SU-DHL-6 (cell line): ENCODE results near the gene MTX3.

ENCODE experiments used
- H2AFZ ChIP-seq: fragments of 200-600 bp; sonication (generic); 2 replicates; pipeline ENCODE4 v1.6.1; 2014; ENCODE audit warnings: low read depth, mild to moderate bottlenecking, moderate library complexity, mixed read lengths, antibody characterized with exemption, low read length; ENCODE audit not compliant: severe bottlenecking
- H3F3A ChIP-seq: fragments of 200-600 bp; shearing (Covaris generic); 2 replicates; pipeline ENCODE4 v1.6.0; 2016; ENCODE audit warnings: antibody characterized with exemption, mild to moderate bottlenecking; ENCODE audit not compliant: insufficient read depth
- H3K27ac ChIP-seq: fragments of 200-600 bp; sonication (generic); 2 replicates; pipeline ENCODE4 v1.5.1; 2016; ENCODE audit warnings: low read depth, mild to moderate bottlenecking, low read length, moderate library complexity, mixed read lengths
- H3K27me3 ChIP-seq: fragments of 200-600 bp; sonication (generic), shearing (Covaris generic); 2 replicates; pipeline ENCODE4 v1.6.0; 2014; ENCODE audit warnings: mild to moderate bottlenecking, low read length
- H3K36me3 ChIP-seq: fragments of 200-600 bp; sonication (generic); 2 replicates; pipeline ENCODE4 v1.6.1; 2014; ENCODE audit warnings: mild to moderate bottlenecking, low read length, mixed read lengths
- H3K4me2 ChIP-seq: fragments of 300-600, 200-600 bp; shearing (Covaris generic), sonication (generic); 2 replicates; pipeline ENCODE4 v1.6.0; 2014; ENCODE audit warnings: low read length, low read depth, mild to moderate bottlenecking; ENCODE audit not compliant: poor library complexity, severe bottlenecking
- H3K4me3 ChIP-seq: fragments of 200-600 bp; sonication (generic); 2 replicates; pipeline ENCODE4 v1.5.1; 2014; ENCODE audit warnings: antibody characterized with exemption, low read length, mild to moderate bottlenecking, mixed read lengths; ENCODE audit not compliant: insufficient read depth, poor library complexity, severe bottlenecking
- H3K79me2 ChIP-seq: fragments of 200-600 bp; sonication (generic); 2 replicates; pipeline ENCODE4 v1.6.1; 2014; ENCODE audit warnings: mild to moderate bottlenecking, low read length, moderate library complexity; ENCODE audit not compliant: insufficient read depth
- H3K9ac ChIP-seq: fragments of 200-600 bp; sonication (generic); 2 replicates; pipeline ENCODE4 v1.7.0; 2014; ENCODE audit warnings: mild to moderate bottlenecking, low read length
- H3K9me2 ChIP-seq: fragments of 200-600 bp; sonication (generic); replicated peaks from 2 replicates; pipeline ENCODE4 v1.6.1; 2014; ENCODE audit warnings: low read length; ENCODE audit not compliant: insufficient read depth
- H3K9me3 ChIP-seq: fragments of 200-600 bp; sonication (generic); 2 replicates; pipeline ENCODE4 v1.6.1; 2014; ENCODE audit warnings: low read length, mixed read lengths; ENCODE audit not compliant: insufficient read depth
- H4K20me1 ChIP-seq: fragments of 200-600 bp; sonication (generic); 2 replicates; pipeline ENCODE4 v1.6.1; 2014; ENCODE audit warnings: low read depth, mild to moderate bottlenecking, antibody characterized with exemption, low read length, moderate library complexity, mixed read lengths
- CTCF ChIP-seq: fragments of 200-600 bp; sonication (generic); IDR thresholded peaks from one replicate; pipeline ENCODE4 v1.5.1; 2017; ENCODE audit warnings: antibody characterized with exemption, mild to moderate bottlenecking, low read length, moderate library complexity; ENCODE audit not compliant: insufficient read depth, poor library complexity, severe bottlenecking
- EZH2phosphoT487 ChIP-seq: fragments of 200-600 bp; sonication (generic), shearing (Covaris generic); conservative IDR thresholded peaks from 2 replicates; pipeline ENCODE4 v1.6.1; 2018; ENCODE audit warnings: mild to moderate bottlenecking, antibody characterized with exemption, low read length, moderate library complexity, mixed read lengths

The MTX3 gene

GRCh38 chr5:79971156-79971555 is 19.9 kb downstream of the MTX3 start:
- H3K4me3 ChIP-seq: no peak overlapping the region
- no peak overlapping the region for H3K4me2 ChIP-seq
- no peaks in the 10 kb centered on the region for H3F3A ChIP-seq
- no peaks in the 10 kb centered on the region for H3K36me3 ChIP-seq
- no peaks in the 10 kb centered on the region for H3K27me3 ChIP-seq
- H3K79me2 ChIP-seq: no peaks in the 10 kb centered on the region
- H3K9ac ChIP-seq: no peak overlapping the region
- TF ChIP-seq EZH2phosphoT487 (no peak), CTCF (no peak)
- H3K9me2 ChIP-seq: no peaks in the 10 kb centered on the region
- H3K9me3 ChIP-seq: no peaks in the 10 kb centered on the region
- H2AFZ ChIP-seq: no peak overlapping the region
- no peaks in the 10 kb centered on the region for H4K20me1 ChIP-seq
- H3K27ac ChIP-seq: no peak overlapping the region

- Histone ChIP-seq H3K36me3 (no peaks in the 10 kb centered on the region), H3K79me2 (no peaks in the 10 kb centered on the region), H3K4me2 (no peak overlapping the region), H3K27me3 (no peaks in the 10 kb centered on the region), H3F3A (no peaks in the 10 kb centered on the region), H3K9ac (no peak overlapping the region), H3K9me3 (no peaks in the 10 kb centered on the region), H4K20me1 (no peaks in the 10 kb centered on the region), H3K27ac (no peak overlapping the region), H2AFZ (no peak overlapping the region), H3K9me2 (no peaks in the 10 kb centered on the region), H3K4me3 (no peak overlapping the region)
- no peak for TF ChIP-seq CTCF
- TF ChIP-seq EZH2phosphoT487: no peak
Measured at GRCh38 chr5:79966448-79966847, 24.6 kb downstream of the MTX3 start.

DNA sequence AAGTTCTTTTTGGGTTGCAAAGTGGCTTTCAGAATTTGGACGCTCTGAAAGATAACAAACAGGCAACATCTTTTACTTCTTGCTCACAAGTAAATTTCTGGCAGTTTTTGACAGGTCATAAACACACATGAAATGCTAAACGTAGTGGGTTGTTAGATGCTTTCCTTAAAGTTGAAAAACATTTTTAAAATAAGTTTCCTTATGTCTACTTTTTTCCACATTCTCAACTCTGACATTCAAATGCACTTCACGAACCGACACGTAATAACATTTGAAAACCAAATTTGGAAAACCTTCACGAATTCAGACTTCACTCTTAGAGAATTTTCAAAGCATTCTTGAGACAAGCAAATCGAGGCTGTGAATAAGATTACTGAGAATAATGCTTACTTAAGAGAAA is 26.9 kb downstream of the MTX3 start:
- Histone ChIP-seq H3K9me2 (no peaks in the 10 kb centered on the region), H3K9me3 (no peaks in the 10 kb centered on the region), H3K36me3 (no peaks in the 10 kb centered on the region), H3K79me2 (no peaks in the 10 kb centered on the region), H3K27ac (no peak overlapping the region), H3K27me3 (no peaks in the 10 kb centered on the region), H2AFZ (no peak overlapping the region), H3K4me2 (no peak overlapping the region), H4K20me1 (no peaks in the 10 kb centered on the region), H3K4me3 (no peak overlapping the region), H3F3A (no peaks in the 10 kb centered on the region), H3K9ac (no peak overlapping the region)
- TF ChIP-seq EZH2phosphoT487 (no peak), CTCF (no peak)
